H1 (cell line): Measurements from ENCODE around the gene BMPR1A. TPM values are rescaled to one million over a fixed set of nuclear protein-coding genes. Genes with fewer than 3 reads are reported as not detected.

ENCODE experiments used
- BCL11A ChIP-seq, 2 experiments: IDR thresholded peaks; one replicate each; pipeline ENCODE4 v1.6.1; 2011; ENCODE audit warnings: low read depth in 2 of 2, low read length in 2 of 2, mild to moderate bottlenecking in 2 of 2
- EGR1 ChIP-seq: IDR thresholded peaks from 2 replicates; pipeline ENCODE4 v1.6.1; 2011; ENCODE audit warnings: low read depth, low read length, borderline replicate concordance
- POLR2A ChIP-seq, 2 experiments: IDR thresholded peaks; 1 replicate in 1 of 2; 2 replicates in 1 of 2; pipeline ENCODE4 v1.6.1; 2011; ENCODE audit warnings: low read depth in 2 of 2, low read length in 2 of 2, mild to moderate bottlenecking in 2 of 2; ENCODE audit errors: control extremely low read depth in 1 of 2
- POLR2AphosphoS5 ChIP-seq: IDR thresholded peaks from 2 replicates; pipeline ENCODE4 v1.6.1; 2011; ENCODE audit warnings: low read depth, low read length
- TAF7 ChIP-seq: optimal IDR thresholded peaks from 2 replicates; pipeline ENCODE3; 2011; ENCODE audit warnings: low read depth, mild to moderate bottlenecking, inconsistent platforms, low read length, moderate library complexity, borderline replicate concordance
- polyA plus RNA-seq, 7 experiments: library from polyadenylated mRNA; depleted of rRNA in 3 of 7; stranded (reverse) in 5 of 7; unstranded in 2 of 7; fragments of >200 nt in 5 of 7; fragments of 200-250 nt in 2 of 7; gene quantifications; 1 replicate in 5 of 7; 2 replicates in 1 of 7; 4 replicates in 1 of 7; pipeline versions ENCODE4 v1.2.1 to v1.2.3, GENCODE V29; 2011 to 2013; ENCODE audit warnings: missing spikeins in 2 of 7, mixed read lengths in 2 of 7
- total RNA-seq: library from RNA; stranded (reverse); fragmentation: NEBNext Ultra II Directional; extraction: Animal tissue kit (Norgen Biotek cat#: 25700); gene quantifications from 2 replicates; pipeline ENCODE4 v1.2.1, GENCODE V29; 2021
- TF ChIP-seq, protein P1 (sequence below): fragments of 300-600 bp; sonication (generic); IDR thresholded peaks from 2 replicates; pipeline ENCODE4 v1.7.1; 2012; ENCODE audit warnings: low read length, moderate library complexity, mild to moderate bottlenecking, inconsistent platforms; ENCODE audit not compliant: insufficient replicate concordance

The BMPR1A gene
- total and polyA plus RNA-seq, 2 of the 8 experiments (the other 6 are each of a cell fraction or from before 2014, with no cell fraction given), result 34.4 to 129 TPM

DNA sequence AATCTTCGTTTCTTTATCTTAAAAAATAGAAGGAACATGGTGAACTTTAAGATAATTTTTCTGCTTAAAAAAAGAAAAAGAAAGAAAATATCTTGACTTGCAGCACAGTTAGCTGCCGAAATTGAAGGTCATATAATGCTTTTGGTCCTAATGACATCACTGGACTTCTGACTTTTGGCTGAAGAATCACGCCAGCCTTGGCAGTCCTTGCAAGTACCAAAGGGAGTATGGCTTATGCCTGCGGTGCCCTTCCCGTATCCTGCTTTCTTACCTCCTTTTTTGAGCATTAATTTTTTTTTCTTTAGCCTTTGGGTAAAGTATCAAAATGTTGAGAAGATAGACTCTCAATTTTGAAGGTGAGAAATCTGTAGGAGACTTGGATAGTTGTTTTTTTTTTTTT, 7.0 kb downstream of the BMPR1A start (continued):
- TF ChIP-seq, protein P1, sequence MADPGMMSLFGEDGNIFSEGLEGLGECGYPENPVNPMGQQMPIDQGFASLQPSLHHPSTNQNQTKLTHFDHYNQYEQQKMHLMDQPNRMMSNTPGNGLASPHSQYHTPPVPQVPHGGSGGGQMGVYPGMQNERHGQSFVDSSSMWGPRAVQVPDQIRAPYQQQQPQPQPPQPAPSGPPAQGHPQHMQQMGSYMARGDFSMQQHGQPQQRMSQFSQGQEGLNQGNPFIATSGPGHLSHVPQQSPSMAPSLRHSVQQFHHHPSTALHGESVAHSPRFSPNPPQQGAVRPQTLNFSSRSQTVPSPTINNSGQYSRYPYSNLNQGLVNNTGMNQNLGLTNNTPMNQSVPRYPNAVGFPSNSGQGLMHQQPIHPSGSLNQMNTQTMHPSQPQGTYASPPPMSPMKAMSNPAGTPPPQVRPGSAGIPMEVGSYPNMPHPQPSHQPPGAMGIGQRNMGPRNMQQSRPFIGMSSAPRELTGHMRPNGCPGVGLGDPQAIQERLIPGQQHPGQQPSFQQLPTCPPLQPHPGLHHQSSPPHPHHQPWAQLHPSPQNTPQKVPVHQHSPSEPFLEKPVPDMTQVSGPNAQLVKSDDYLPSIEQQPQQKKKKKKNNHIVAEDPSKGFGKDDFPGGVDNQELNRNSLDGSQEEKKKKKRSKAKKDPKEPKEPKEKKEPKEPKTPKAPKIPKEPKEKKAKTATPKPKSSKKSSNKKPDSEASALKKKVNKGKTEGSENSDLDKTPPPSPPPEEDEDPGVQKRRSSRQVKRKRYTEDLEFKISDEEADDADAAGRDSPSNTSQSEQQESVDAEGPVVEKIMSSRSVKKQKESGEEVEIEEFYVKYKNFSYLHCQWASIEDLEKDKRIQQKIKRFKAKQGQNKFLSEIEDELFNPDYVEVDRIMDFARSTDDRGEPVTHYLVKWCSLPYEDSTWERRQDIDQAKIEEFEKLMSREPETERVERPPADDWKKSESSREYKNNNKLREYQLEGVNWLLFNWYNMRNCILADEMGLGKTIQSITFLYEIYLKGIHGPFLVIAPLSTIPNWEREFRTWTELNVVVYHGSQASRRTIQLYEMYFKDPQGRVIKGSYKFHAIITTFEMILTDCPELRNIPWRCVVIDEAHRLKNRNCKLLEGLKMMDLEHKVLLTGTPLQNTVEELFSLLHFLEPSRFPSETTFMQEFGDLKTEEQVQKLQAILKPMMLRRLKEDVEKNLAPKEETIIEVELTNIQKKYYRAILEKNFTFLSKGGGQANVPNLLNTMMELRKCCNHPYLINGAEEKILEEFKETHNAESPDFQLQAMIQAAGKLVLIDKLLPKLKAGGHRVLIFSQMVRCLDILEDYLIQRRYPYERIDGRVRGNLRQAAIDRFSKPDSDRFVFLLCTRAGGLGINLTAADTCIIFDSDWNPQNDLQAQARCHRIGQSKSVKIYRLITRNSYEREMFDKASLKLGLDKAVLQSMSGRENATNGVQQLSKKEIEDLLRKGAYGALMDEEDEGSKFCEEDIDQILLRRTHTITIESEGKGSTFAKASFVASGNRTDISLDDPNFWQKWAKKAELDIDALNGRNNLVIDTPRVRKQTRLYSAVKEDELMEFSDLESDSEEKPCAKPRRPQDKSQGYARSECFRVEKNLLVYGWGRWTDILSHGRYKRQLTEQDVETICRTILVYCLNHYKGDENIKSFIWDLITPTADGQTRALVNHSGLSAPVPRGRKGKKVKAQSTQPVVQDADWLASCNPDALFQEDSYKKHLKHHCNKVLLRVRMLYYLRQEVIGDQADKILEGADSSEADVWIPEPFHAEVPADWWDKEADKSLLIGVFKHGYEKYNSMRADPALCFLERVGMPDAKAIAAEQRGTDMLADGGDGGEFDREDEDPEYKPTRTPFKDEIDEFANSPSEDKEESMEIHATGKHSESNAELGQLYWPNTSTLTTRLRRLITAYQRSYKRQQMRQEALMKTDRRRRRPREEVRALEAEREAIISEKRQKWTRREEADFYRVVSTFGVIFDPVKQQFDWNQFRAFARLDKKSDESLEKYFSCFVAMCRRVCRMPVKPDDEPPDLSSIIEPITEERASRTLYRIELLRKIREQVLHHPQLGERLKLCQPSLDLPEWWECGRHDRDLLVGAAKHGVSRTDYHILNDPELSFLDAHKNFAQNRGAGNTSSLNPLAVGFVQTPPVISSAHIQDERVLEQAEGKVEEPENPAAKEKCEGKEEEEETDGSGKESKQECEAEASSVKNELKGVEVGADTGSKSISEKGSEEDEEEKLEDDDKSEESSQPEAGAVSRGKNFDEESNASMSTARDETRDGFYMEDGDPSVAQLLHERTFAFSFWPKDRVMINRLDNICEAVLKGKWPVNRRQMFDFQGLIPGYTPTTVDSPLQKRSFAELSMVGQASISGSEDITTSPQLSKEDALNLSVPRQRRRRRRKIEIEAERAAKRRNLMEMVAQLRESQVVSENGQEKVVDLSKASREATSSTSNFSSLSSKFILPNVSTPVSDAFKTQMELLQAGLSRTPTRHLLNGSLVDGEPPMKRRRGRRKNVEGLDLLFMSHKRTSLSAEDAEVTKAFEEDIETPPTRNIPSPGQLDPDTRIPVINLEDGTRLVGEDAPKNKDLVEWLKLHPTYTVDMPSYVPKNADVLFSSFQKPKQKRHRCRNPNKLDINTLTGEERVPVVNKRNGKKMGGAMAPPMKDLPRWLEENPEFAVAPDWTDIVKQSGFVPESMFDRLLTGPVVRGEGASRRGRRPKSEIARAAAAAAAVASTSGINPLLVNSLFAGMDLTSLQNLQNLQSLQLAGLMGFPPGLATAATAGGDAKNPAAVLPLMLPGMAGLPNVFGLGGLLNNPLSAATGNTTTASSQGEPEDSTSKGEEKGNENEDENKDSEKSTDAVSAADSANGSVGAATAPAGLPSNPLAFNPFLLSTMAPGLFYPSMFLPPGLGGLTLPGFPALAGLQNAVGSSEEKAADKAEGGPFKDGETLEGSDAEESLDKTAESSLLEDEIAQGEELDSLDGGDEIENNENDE, result no peak
- TF ChIP-seq TAF7, result no peak
- TF ChIP-seq EGR1, result no peak
- TF ChIP-seq BCL11A (IDR thresholded peaks at IDR 0.05; ENCODE audit: low read depth in 2 of 2, low read length in 2 of 2), result no peak
- TF ChIP-seq POLR2A (IDR thresholded peaks at IDR 0.05; ENCODE audit: control extremely low read depth in 1 of 2, low read depth in 2 of 2, low read length in 2 of 2), result no peak
- TF ChIP-seq POLR2AphosphoS5, result no peak
